ENCODE data around the gene THAP4.
A peak's percentile ranks its signal among the peaks of the same experiment; 100 is the strongest.

Gene THAP4

DNA sequence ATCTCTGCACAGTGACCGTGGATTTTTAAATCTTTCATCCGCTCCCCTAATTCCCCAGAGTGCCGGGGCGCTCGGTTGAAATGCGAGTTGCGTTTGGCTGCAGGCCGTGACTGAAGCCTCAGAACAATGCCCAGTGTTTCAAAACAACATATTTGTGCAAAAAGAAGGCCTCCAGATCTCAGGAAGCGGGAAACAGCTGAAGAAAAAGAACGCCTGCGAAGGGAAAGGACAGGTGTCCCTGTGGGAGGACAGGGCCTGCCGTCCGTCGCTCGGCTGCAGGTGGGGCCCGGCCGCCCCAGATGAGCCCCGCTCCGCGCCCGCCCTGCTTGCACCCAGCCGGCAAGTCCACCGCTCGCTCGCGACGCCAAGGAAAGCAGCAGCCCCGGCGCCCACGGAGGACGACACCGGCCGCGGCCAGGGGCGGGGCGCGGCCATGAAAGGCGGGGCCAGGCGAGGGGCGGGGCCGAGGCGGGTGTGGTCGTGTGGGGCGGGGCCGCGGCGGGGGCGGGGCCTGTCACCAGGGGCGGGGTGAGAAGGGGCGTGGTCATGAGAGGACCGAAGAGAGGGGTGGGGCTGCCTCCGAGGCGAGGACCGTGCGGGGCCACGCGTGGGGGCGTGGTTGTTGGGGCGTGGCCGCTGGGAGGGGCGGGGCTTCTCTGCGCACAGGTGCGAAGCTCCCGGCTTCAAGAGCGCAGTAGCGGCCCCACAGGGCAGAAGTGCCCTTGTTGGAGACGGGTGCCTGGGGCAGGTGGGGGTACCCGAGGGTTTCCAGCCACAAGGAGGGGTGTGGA is 96.0 kb downstream of the THAP4 start:
- no peaks in the 10 kb centered on the region for H3K36me3 ChIP-seq (ENCODE audit: insufficient read depth, low read length)
- peak overlapping the region; percentile 66 for H3K4me3 ChIP-seq (ENCODE audit: low read length)
- H3K4me1 ChIP-seq (ENCODE audit: insufficient read depth, low read length): no peaks in the 10 kb centered on the region
- H3K9ac ChIP-seq (ENCODE audit: low read depth, low read length): peak overlapping the region; percentile 57; the same call in 1 of the 2 replicates
- H3K27me3 ChIP-seq (ENCODE audit: insufficient read depth, low read length): peaks cover 37% of the 10 kb centered on the region
- WGBS: 15% methylated on average over 68 of the region's 68 CpGs
- no peaks in the 10 kb centered on the region for H3K9me3 ChIP-seq (ENCODE audit: insufficient read depth, low read depth, low read length)
- no peak overlapping the region for H3K27ac ChIP-seq (ENCODE audit: low read depth, low read length)

DNA sequence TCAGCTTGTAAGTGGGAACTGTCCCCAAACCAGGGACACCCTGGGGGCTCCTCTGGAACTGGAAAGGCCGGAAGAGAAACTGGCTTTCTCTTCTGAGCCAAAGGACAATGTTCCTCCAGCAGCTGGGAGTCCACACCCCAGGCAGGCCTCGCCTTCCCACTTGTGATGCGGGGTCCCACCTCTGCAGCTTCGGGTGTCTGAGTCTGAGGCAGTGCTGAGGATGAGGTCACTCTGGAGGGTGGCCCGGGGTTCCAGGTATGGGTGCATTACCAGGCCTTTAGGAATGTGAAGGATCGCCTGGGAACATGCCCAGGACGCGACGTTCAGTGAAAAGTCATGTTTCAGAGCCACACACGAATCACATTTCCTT is 96.6 kb downstream of the THAP4 start:
- Histone ChIP-seq H3K9ac (ENCODE audit: low read depth, low read length) (no peak overlapping the region), H3K9me3 (ENCODE audit: insufficient read depth, low read depth, low read length) (no peaks in the 10 kb centered on the region), H3K36me3 (ENCODE audit: insufficient read depth, low read length) (no peaks in the 10 kb centered on the region), H3K27ac (ENCODE audit: low read depth, low read length) (no peak overlapping the region), H3K4me1 (ENCODE audit: insufficient read depth, low read length) (no peaks in the 10 kb centered on the region), H3K4me3 (ENCODE audit: low read length) (peak overlapping the region; percentile 66), H3K27me3 (ENCODE audit: insufficient read depth, low read length) (peaks cover 37% of the 10 kb centered on the region)
- 75% methylated on average over 10 of the region's 10 CpGs for WGBS

DNA sequence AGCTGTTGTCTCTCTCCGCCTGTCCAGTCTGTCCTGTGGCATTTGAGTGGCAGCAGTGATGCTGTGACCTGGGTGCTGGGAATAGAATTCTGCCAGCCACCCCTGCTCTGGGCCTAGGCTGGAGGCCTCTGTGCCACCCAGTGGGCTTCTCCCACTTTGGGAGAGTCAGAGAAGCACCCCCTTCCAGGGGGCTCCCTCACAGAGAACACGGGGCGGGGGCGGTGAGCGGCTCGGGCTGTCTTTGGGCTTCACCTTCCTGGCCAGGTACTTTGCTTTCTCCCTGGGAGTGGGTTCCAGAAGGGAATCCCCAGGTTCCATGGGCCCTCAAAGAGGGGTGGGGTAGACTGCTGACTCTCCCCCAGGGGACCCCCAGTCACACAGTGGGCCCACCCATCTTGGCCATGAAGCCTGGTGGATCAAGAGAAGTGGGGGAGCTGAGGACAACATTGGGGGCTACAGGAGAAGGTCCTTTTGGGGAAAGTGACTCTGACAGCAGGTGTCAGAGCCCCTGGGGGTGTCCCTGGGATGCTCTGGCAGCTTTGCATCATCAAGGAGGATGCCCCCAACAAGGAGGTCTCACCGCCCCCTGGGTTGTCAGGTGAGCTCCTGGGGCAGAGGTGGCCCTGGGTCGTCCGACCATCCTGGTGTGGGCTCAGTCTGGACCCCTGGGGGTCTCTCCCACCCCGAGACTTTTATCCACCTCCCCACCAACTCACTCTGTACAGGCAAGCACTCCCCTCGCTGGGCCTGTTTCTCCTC is 97.2 kb downstream of the THAP4 start:
- Histone ChIP-seq H3K27ac (ENCODE audit: low read depth, low read length) (no peak overlapping the region), H3K4me3 (ENCODE audit: low read length) (no peak overlapping the region), H3K27me3 (ENCODE audit: insufficient read depth, low read length) (peaks cover 37% of the 10 kb centered on the region), H3K36me3 (ENCODE audit: insufficient read depth, low read length) (no peaks in the 10 kb centered on the region), H3K9ac (ENCODE audit: low read depth, low read length) (no peak overlapping the region), H3K4me1 (ENCODE audit: insufficient read depth, low read length) (no peaks in the 10 kb centered on the region), H3K9me3 (ENCODE audit: insufficient read depth, low read depth, low read length) (no peaks in the 10 kb centered on the region)
- WGBS: 90% methylated on average over 11 of the region's 11 CpGs

DNA sequence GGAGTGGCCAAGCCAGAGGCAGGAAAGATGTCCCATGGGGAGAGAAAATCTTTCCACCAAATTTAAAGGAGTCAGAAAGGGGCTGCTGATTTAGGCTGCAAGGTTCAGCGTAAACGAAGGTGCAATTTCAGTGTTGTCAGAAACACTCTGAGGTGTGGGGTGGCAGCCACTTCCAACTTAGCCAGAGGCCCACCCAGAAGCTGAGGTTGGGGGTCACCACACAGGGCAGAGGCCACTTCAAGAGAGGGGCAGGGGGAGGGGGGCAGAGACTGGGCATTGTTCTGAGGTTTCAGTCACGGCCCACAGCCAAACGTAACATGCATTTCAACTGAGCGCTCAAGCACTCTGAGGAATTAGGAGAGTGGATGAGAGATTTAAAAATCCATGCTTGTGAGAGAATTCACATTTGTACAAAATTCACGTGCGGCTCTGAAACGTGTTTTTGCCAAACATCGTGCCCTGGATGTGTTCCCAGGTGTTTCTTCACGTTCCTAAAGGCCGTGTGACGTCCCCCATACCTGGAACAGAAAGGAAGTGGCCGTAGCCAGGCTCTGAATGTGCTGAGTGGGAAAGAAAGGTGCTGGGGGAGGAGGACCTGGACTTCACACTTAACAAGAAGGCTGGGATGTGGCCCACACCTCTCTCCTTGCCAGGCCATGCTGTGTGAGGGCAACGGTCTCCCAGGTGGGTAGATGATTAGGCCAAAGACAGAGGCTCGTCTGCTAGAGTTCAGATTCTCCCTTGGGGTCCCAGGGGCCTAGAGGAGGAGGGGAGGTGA is 97.9 kb downstream of the THAP4 start:
- Histone ChIP-seq H3K27me3 (ENCODE audit: insufficient read depth, low read length) (peaks cover 37% of the 10 kb centered on the region), H3K4me1 (ENCODE audit: insufficient read depth, low read length) (no peaks in the 10 kb centered on the region), H3K4me3 (ENCODE audit: low read length) (no peak overlapping the region), H3K9ac (ENCODE audit: low read depth, low read length) (no peak overlapping the region), H3K9me3 (ENCODE audit: insufficient read depth, low read depth, low read length) (no peaks in the 10 kb centered on the region), H3K36me3 (ENCODE audit: insufficient read depth, low read length) (no peaks in the 10 kb centered on the region), H3K27ac (ENCODE audit: low read depth, low read length) (no peak overlapping the region)
- 85% methylated on average over 15 of the region's 15 CpGs for WGBS

DNA sequence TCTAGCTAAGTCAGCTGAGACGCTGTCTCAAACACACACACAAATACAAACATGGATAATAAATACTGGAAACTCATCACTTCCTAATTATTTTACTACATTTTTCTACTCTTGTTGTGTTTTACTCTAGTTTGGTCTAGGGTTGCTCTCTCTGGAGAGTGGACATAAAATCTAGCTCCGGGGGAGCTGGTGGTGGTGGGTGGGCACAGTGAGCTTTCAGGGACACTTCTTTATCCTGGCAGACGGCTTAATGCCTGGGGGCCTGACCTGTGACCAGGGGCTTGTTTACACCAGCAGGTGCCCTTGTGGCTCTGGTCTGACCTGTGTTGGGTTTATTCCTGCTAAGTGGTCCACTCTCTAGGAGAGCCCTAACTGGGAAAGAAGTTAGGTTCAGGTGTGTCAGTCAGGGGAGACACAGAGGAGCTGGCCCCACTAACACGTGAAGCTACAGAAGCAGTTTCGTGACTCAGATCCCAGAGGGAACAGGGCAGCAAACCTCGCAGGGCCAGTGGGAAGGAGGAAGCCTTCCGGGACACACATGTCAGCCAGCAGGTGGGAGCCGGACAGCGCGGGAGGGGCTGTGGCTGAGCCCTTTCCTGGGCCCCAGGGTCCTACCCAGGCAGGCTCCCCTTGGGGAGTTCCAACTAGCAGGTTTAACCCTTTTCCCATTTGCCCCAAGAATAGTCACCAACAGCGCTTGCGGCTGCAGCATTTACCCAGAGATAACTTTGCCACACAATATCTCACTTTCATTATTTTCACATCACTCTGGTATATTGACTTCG is 100.9 kb downstream of the THAP4 start:
- no peaks in the 10 kb centered on the region for H3K36me3 ChIP-seq (ENCODE audit: insufficient read depth, low read length)
- H3K4me1 ChIP-seq (ENCODE audit: insufficient read depth, low read length): no peaks in the 10 kb centered on the region
- WGBS: 79% methylated on average over 13 of the region's 13 CpGs
- no peak overlapping the region for H3K27ac ChIP-seq (ENCODE audit: low read depth, low read length)
- no peak overlapping the region for H3K4me3 ChIP-seq (ENCODE audit: low read length)
- H3K9ac ChIP-seq (ENCODE audit: low read depth, low read length): no peak overlapping the region
- H3K27me3 ChIP-seq (ENCODE audit: insufficient read depth, low read length): peaks cover 14% of the 10 kb centered on the region
- no peaks in the 10 kb centered on the region for H3K9me3 ChIP-seq (ENCODE audit: insufficient read depth, low read depth, low read length)

DNA sequence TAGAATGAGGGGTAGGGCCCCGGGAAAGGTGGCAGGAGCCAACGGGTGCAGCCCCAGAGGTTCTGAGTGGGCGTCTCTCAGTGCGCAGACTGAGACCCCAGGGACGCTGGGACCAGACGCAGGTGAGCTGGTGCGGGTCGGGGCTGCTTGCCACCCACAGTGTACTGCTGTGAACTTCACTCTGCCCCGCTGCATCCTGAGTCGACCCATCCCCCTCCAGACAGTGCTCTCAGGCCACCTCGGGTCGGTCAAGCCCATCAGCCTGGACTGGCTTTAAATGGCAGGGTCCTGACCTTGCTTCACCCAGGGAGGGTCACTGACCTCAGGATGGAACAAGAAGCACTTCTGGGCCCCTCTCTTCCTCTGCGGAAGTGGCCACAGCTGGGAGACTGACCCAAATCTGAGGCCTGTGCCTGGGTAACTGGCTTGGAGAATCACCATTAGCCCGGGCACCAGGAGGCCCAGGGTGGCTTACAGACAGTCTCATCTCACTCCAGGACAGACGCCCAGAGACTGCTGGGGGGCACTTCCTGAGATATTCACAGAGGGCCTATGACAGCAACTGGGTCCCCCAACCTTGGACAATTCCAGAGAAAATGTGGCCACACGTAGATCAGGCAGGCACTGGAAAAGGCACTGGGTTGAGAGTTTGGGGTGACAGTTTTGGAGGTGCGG is 102.1 kb downstream of the THAP4 start:
- Histone ChIP-seq H3K36me3 (ENCODE audit: insufficient read depth, low read length) (no peaks in the 10 kb centered on the region), H3K9ac (ENCODE audit: low read depth, low read length) (no peak overlapping the region), H3K4me1 (ENCODE audit: insufficient read depth, low read length) (no peaks in the 10 kb centered on the region), H3K27me3 (ENCODE audit: insufficient read depth, low read length) (peaks cover 3% of the 10 kb centered on the region; the same call in 1 of the 2 replicates), H3K27ac (ENCODE audit: low read depth, low read length) (no peak overlapping the region), H3K9me3 (ENCODE audit: insufficient read depth, low read depth, low read length) (no peaks in the 10 kb centered on the region), H3K4me3 (ENCODE audit: low read length) (no peak overlapping the region)
- 87% methylated on average over 17 of the region's 17 CpGs for WGBS
